MM.1S (cell line): ENCODE results near the gene RSPH6A.

Experiments
- CTCF ChIP-seq: fragments of 300-600 bp; sonication (generic); IDR thresholded peaks from 2 replicates; pipeline ENCODE4 v1.5.1; 2016; ENCODE audit warnings: antibody characterized with exemption, low read length, mixed read lengths
- EZH2phosphoT487 ChIP-seq: fragments of 300-600 bp; sonication (generic); IDR thresholded peaks from 2 replicates; pipeline ENCODE4 v1.6.1; 2018; ENCODE audit warnings: antibody characterized with exemption, low read length

- TF ChIP-seq EZH2phosphoT487 (no peak), CTCF (no peak)
These were observed 45.9 kb downstream of the RSPH6A start, which contains the start of gene SIX5 for GRCh38 chr19:45768984-45769782.
